Regular cardiac myocyte (primary cell): ENCODE data around the gene CDK13. TPM values are rescaled to one million over a fixed set of nuclear protein-coding genes. Genes with fewer than 3 reads are reported as not detected.

Experiments
- total RNA-seq: library from RNA; depleted of rRNA; stranded (reverse); fragments of >200 nt; gene quantifications from 2 replicates; pipeline ENCODE4 v1.2.3, GENCODE V29; 2014

CDK13 gene
- 63.1 and 95.3 TPM in 2 replicates for total RNA-seq

DNA sequence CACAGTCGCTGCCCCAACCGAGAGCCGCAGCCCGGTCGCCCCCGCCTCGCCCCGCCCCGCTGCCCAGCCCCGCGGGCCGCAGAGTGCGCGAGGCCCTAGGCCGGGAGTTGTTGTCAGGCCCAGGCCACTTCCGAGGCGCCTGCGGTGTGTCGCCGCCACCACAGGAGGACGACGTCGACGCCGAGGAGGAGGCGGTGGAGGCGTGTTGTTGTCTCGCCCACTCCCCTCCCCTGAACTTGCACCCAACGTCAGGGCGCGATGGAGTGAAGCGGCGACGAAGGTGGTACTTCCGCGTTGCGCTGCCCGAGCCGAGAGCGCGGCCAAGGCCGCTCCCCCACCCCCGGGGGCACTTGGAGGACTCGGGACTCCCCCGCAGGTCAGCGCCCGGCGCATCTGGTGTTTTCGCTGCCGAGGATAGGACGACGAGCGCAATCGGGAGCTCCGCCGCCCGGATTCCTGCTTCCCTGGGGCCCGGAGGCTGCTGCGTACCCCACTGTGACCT is at the start of gene CDK13:
CDK13 (plus strand) TSS at position 286 of the 502 bp plus-strand sequence. CDS start 386 bp downstream, outside the sequence.

GRCh38 chr7:40134428-40135316 is 184.6 kb downstream of the CDK13 start, which contains the start of the genes MPLKIP and SUGCT:
Gene MPLKIP, minus strand, starts transcription at chr7:40134622. Its CDS starts 55 bp downstream, at chr7:40134567.
Gene SUGCT, plus strand, starts transcription at chr7:40135005.

Other genes starting within 250 kb of the CDK13 start
- gene MPLKIP, start 184.4 kb downstream of the CDK13 start, total RNA-seq: 7.9 and 24.2 TPM in 2 replicates
- gene SUGCT, start 184.7 kb downstream of the CDK13 start, total RNA-seq: 9.0 and 17.8 TPM in 2 replicates